SK-N-SH (cell line): Measurements from ENCODE around the gene SOCS3. TPM values are rescaled to one million over a fixed set of nuclear protein-coding genes. Genes with fewer than 3 reads are reported as not detected.

Experiments used
- CTCF ChIA-PET: fragments of 300-600, 350-600 bp; formaldehyde crosslinking; extraction: SDS; loops from one replicate; lab custom pipeline; 2021; lab: Yijun Ruan, JAX
- POLR2A ChIA-PET: fragments of 350-600 bp; sonication (Branson Sonifier 250); formaldehyde crosslinking; extraction: SDS; loops from one replicate; lab custom pipeline; 2020; ENCODE audit warnings: antibody characterized with exemption, inconsistent platforms; lab: Yijun Ruan, JAX
- DNase-seq: peaks from one replicate; pipeline ENCODE4 v3.0.0; 2012
- H2AFZ ChIP-seq: fragments of 200-600 bp; sonication (generic); 2 replicates; pipeline ENCODE4 v1.8.1; 2016; ENCODE audit warnings: antibody characterized with exemption, mild to moderate bottlenecking, low read depth
- H3F3A ChIP-seq: fragments of 200-600 bp; sonication (generic); replicated peaks from 2 replicates; pipeline ENCODE3; 2016; ENCODE audit warnings: antibody characterized with exemption, mild to moderate bottlenecking; ENCODE audit not compliant: insufficient read depth
- H3K27ac ChIP-seq, 2 experiments: fragments of 200-500 bp in 1 of 2; fragments of 200-600 bp in 1 of 2; sonication (Bioruptor generic) in 1 of 2; sonication (generic), shearing (Covaris generic) in 1 of 2; 2 replicates each; pipeline versions ENCODE4 v1.5.1 to v1.6.1; 2014 to 2016; ENCODE audit warnings: low read depth in 2 of 2, inconsistent platforms in 1 of 2, low read length in 1 of 2, mild to moderate bottlenecking in 1 of 2, mixed read lengths in 1 of 2
- H3K27me3 ChIP-seq: fragments of 200-600 bp; sonication (generic), shearing (Covaris generic); 2 replicates; pipeline ENCODE4 v1.6.1; 2016; ENCODE audit warnings: mixed run types; ENCODE audit not compliant: insufficient read depth
- H3K36me3 ChIP-seq, 2 experiments: fragments of 200-500 bp in 1 of 2; fragments of 200-600 bp in 1 of 2; sonication (Bioruptor generic) in 1 of 2; sonication (generic) in 1 of 2; replicated peaks in 1 of 2; 2 replicates each; pipeline versions ENCODE3 to v1.5.1; 2014 to 2016; ENCODE audit warnings: low read length in 1 of 2, mild to moderate bottlenecking in 1 of 2; ENCODE audit not compliant: insufficient read depth in 2 of 2, control insufficient read depth in 1 of 2
- H3K4me1 ChIP-seq, 2 experiments: fragments of 200-500 bp in 1 of 2; fragments of 200-600 bp in 1 of 2; sonication (Bioruptor generic) in 1 of 2; sonication (generic), shearing (Covaris generic) in 1 of 2; 2 replicates each; pipeline versions ENCODE4 v1.5.1 to v1.6.1; 2014 to 2016; ENCODE audit warnings: low read depth in 1 of 2, low read length in 1 of 2, mixed run types in 1 of 2; ENCODE audit not compliant: insufficient read depth in 2 of 2, control insufficient read depth in 1 of 2
- H3K4me2 ChIP-seq: fragments of 200-600 bp; sonication (generic), shearing (Covaris generic); 2 replicates; pipeline ENCODE4 v1.6.1; 2017; ENCODE audit warnings: mixed run types
- H3K4me3 ChIP-seq, 2 experiments: fragments of 200-500 bp in 1 of 2; fragments of 200-600 bp in 1 of 2; sonication (Bioruptor generic) in 1 of 2; sonication (generic), shearing (Covaris generic) in 1 of 2; 2 replicates each; pipeline versions ENCODE4 v1.5.1 to v1.8.1; 2014 to 2016; ENCODE audit warnings: low read depth in 2 of 2, inconsistent platforms in 1 of 2, low read length in 1 of 2, mild to moderate bottlenecking in 1 of 2, mixed read lengths in 1 of 2, moderate library complexity in 1 of 2
- H3K79me2 ChIP-seq: fragments of 200-600 bp; sonication (generic); 2 replicates; pipeline ENCODE4 v1.8.1; 2017; ENCODE audit warnings: mild to moderate bottlenecking; ENCODE audit not compliant: insufficient read depth
- H3K9ac ChIP-seq: fragments of 200-600 bp; sonication (generic); 2 replicates; pipeline ENCODE4 v1.6.1; 2017; ENCODE audit warnings: mixed run types
- H3K9me2 ChIP-seq: fragments of 200-600 bp; sonication (generic); 2 replicates; pipeline ENCODE4 v1.6.1; 2017; ENCODE audit warnings: mixed run types
- H3K9me3 ChIP-seq: fragments of 200-600 bp; sonication (generic); 2 replicates; pipeline ENCODE4 v1.6.1; 2017; ENCODE audit warnings: mixed run types, mild to moderate bottlenecking, moderate library complexity
- H4K20me1 ChIP-seq: fragments of 200-600 bp; sonication (generic); 2 replicates; pipeline ENCODE4 v1.6.1; 2017; ENCODE audit warnings: mild to moderate bottlenecking, mixed run types; ENCODE audit not compliant: insufficient read depth
- CTCF ChIP-seq: fragments of 200-600 bp; sonication (generic); IDR thresholded peaks from 2 replicates; pipeline ENCODE4 v1.6.1; 2017; ENCODE audit warnings: antibody characterized with exemption, mild to moderate bottlenecking, moderate library complexity
- ELF1 ChIP-seq: IDR thresholded peaks from 2 replicates; pipeline ENCODE4 v1.4.0; 2012
- GABPA ChIP-seq: IDR thresholded peaks from 2 replicates; pipeline ENCODE4 v1.4.0; 2012; ENCODE audit warnings: low read depth, mild to moderate bottlenecking
- MEF2A ChIP-seq: IDR thresholded peaks from 2 replicates; pipeline ENCODE4 v1.4.0; 2012; ENCODE audit warnings: low read depth, borderline replicate concordance
- NFIC ChIP-seq: IDR thresholded peaks from 2 replicates; pipeline ENCODE4 v1.4.0; 2012; ENCODE audit warnings: borderline replicate concordance
- POLR2AphosphoS5 ChIP-seq: IDR thresholded peaks from 2 replicates; pipeline ENCODE4 v1.6.1; 2012; ENCODE audit warnings: low read depth, low read length
- USF2 ChIP-seq: fragments of 150-350 bp; IDR thresholded peaks from 2 replicates; pipeline ENCODE4 v1.6.1; 2017; ENCODE audit warnings: antibody characterized with exemption, low read length, low read depth, borderline replicate concordance
- WGBS: methylation state at CpG from one replicate; pipeline ENCODE4 v1.1.6; 2017; ENCODE audit warnings: low lambda C conversion rate; 5-methylcytosine and 5-hydroxymethylcytosine counted together
- polyA plus RNA-seq, 3 experiments: library from polyadenylated mRNA; depleted of rRNA; stranded (reverse); fragments of >200 nt; gene quantifications; 2 replicates each; pipeline ENCODE4 v1.2.3, GENCODE V29; 2012

The SOCS3 gene
- polyA plus RNA-seq, 1 of the 3 experiments (the other 2 are of a cell fraction), result 24.9 TPM

GRCh38 chr17:78315355-78316114, 44.3 kb downstream of the SOCS3 start (continued):
- TF ChIP-seq GABPA (no peak), NFIC (peak; percentile 70), ELF1 (no peak; the same call in none of the 2 replicates), MEF2A (no peak; the same call in 1 of the 2 replicates), POLR2AphosphoS5 (peak; percentile 64)

- Histone ChIP-seq H4K20me1 (no peaks in the 10 kb centered on the region), H3F3A (peaks cover 44% of the 10 kb centered on the region), H3K9me2 (no peaks in the 10 kb centered on the region), H3K9me3 (no peaks in the 10 kb centered on the region), H3K27me3 (no peaks in the 10 kb centered on the region), H3K79me2 (no peaks in the 10 kb centered on the region), H3K4me1 (peaks cover 21 to 32% of the 10 kb centered on the region in 2 experiments; a peak in 3 of 4 replicates), H2AFZ (no peak overlapping the region), H3K27ac (peak overlapping the region; percentile 3 to 99; a peak in 2 of 4 replicates), H3K9ac (peak overlapping the region; percentile 85; the same call in 1 of the 2 replicates), H3K36me3 (no peaks in the 10 kb centered on the region), H3K4me3 (peak overlapping the region in 1 of 2 experiments; percentile 48; a peak in 1 of 4 replicates), H3K4me2 (peak overlapping the region; percentile 77)
- no peak for TF ChIP-seq USF2
- peak; percentile 40; the same call in 1 of the 2 replicates for TF ChIP-seq CTCF
- peak; percentile 74 for DNase-seq
- ChIA-PET POLR2A (interaction anchor here (0.6 to 2.3 kb wide), 4 partner anchors 44 to 75 kb away, joined by 3 to 7 read pairs (median 4); no protein-coding TSS in a partner anchor), CTCF (interaction anchor here (1.1 to 8.2 kb wide), 11 partner anchors 9 to 107 kb away, joined by 3 to 66 read pairs (median 6); partner anchors contain the start of gene SOCS3)
- 55% methylated on average over 11 of the region's 12 CpGs for WGBS
Observed at GRCh38 chr17:78314683-78315354, 45.1 kb downstream of the SOCS3 start.
